GM12875 (cell line): ENCODE data around the gene GPR137C.

Experiments
- H3K4me3 ChIP-seq: one replicate; pipeline ENCODE4 v1.5.1; 2011; ENCODE audit warnings: low read depth, low read length, control low read depth
- CTCF ChIP-seq: IDR thresholded peaks from 2 replicates; pipeline ENCODE4 v1.5.1; 2011; ENCODE audit warnings: low read depth, mild to moderate bottlenecking, control low read depth, inconsistent platforms, low read length, moderate library complexity, borderline replicate concordance; ENCODE audit not compliant: insufficient read depth

GPR137C gene

GRCh38 chr14:52618602-52619001 is 66.0 kb downstream of the GPR137C start:
- H3K4me3 ChIP-seq = no peak overlapping the region
- TF ChIP-seq CTCF = no peak

GRCh38 chr14:52619687-52620086 is 67.1 kb downstream of the GPR137C start:
- TF ChIP-seq CTCF = no peak
- no peak overlapping the region for H3K4me3 ChIP-seq

DNA sequence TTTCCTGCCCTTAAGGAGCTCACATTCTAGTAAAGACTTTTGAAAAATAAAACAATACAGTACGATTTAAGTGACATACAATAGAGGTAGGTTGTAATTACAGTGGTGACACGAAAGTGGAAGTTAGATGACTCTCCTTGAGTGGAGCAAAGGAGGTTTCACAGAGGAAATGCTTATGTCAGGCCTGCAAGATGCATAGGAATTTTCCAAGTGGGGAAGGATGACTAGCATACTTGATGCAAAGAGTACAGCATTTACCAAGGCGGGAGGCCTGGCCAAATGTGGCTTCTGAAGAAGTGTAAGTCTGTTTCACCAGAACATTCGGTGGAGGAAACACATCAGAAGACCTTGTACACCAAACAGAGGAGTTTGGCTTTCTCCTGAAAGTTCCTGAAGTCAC is 87.5 kb downstream of the GPR137C start:
- no peak overlapping the region for H3K4me3 ChIP-seq
- no peak for TF ChIP-seq CTCF

GRCh38 chr14:52641745-52642144 is 89.1 kb downstream of the GPR137C start:
- no peak for TF ChIP-seq CTCF
- no peak overlapping the region for H3K4me3 ChIP-seq

GRCh38 chr14:52649511-52649910 is 96.9 kb downstream of the GPR137C start:
- no peak overlapping the region for H3K4me3 ChIP-seq
- no peak for TF ChIP-seq CTCF

GRCh38 chr14:52650774-52651173 is 98.1 kb downstream of the GPR137C start:
- TF ChIP-seq CTCF = no peak
- no peak overlapping the region for H3K4me3 ChIP-seq

DNA sequence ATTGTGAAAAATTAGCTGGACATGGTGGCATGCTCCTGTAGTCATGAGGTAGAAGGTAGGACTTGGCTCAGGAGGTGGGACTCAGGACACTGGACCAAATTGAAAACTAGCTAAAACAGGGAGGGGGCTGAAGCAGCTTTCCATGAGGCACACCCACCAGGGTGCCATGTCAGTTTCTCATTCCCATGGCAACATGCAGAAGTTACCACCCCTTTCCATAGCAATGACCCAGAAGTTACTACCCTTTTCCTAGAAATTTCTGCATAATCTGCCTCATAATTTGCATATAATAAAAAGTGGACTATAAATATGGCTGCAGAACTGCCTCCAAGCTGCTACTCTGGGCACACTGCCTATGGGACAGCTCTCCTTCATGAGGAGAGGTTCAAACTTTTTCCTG is 104.3 kb downstream of the GPR137C start:
- no peak for TF ChIP-seq CTCF
- no peak overlapping the region for H3K4me3 ChIP-seq
